Measurements from ENCODE around the gene ATP12A. TPM values are rescaled to one million over a fixed set of nuclear protein-coding genes. Genes with fewer than 3 reads are reported as not detected.

Gene ATP12A
- polyA plus RNA-seq, 3 donors, result not detected

GRCh38 chr13:24741016-24741662 is 60.9 kb downstream of the ATP12A start:
- Histone ChIP-seq H3K4me2 (replicated peaks; ENCODE audit: extremely low read depth, low read length, poor library complexity, severe bottlenecking) (no peak overlapping the region), H4K20me1 (ENCODE audit: insufficient read depth, low read length) (no peaks in the 10 kb centered on the region), H3K27me3 (ENCODE audit: control insufficient read depth in 2 of 2, insufficient read depth in 2 of 2, low read length in 2 of 2) (peaks cover 0 to 8% of the 10 kb centered on the region in 2 donors), H3K4me3 (replicated peaks in 1 of 3; ENCODE audit: low read depth in 2 of 3, low read length in 3 of 3) (no peak overlapping the region), H2AFZ (ENCODE audit: insufficient read depth, low read depth, low read length, poor library complexity, severe bottlenecking) (no peak overlapping the region), H3K9me3 (replicated peaks in 1 of 2; ENCODE audit: control insufficient read depth in 1 of 2, insufficient read depth in 1 of 2, low read length in 2 of 2) (no peaks in the 10 kb centered on the region), H3K36me3 (replicated peaks in 1 of 2; ENCODE audit: control insufficient read depth in 1 of 2, insufficient read depth in 2 of 2, low read length in 2 of 2) (no peaks in the 10 kb centered on the region), H3K79me2 (ENCODE audit: insufficient read depth, low read length) (no peaks in the 10 kb centered on the region), H3K9ac (ENCODE audit: insufficient read depth, low read length, poor library complexity, severe bottlenecking) (no peak overlapping the region), H3K27ac (ENCODE audit: low read depth in 1 of 2, low read length in 2 of 2) (no peak overlapping the region), H3K4me1 (ENCODE audit: control insufficient read depth in 1 of 2, insufficient read depth in 2 of 2, low read length in 2 of 2) (no peaks in the 10 kb centered on the region)
- Mint-ChIP-seq H3K27me3 (ENCODE audit: low read depth in 3 of 3) (peaks cover 16 to 21% (median 20%) of the 10 kb centered on the region in 3 donors), H3K27ac (no peak overlapping the region), H3K9me3 (no peaks in the 10 kb centered on the region), H3K4me3 (no peak overlapping the region), H3K36me3 (no peaks in the 10 kb centered on the region), H3K4me1 (peaks cover under 1% of the 10 kb centered on the region)
- intact Hi-C loops (cut with micrococcal nuclease), result no loop called here
- no peak for DNase-seq
- 100% methylated on average over 3 of the region's 11 CpGs for WGBS (ENCODE audit: insufficient coverage)
- TF ChIP-seq CTCF (IDR thresholded peaks at IDR 0.05), result no peak

- intact Hi-C loops (cut with micrococcal nuclease), result no loop called here
- Mint-ChIP-seq H3K9me3 (peaks cover 0 to 2% (median 0%) of the 10 kb centered on the region in 7 donors), H3K4me3 (no peak overlapping the region), H3K27me3 (ENCODE audit: low read depth in 3 of 3) (peaks cover 20 to 28% (median 27%) of the 10 kb centered on the region in 3 donors), H3K4me1 (peaks cover 3% of the 10 kb centered on the region), H3K36me3 (no peaks in the 10 kb centered on the region), H3K27ac (no peak overlapping the region)
- Histone ChIP-seq H3K4me3 (replicated peaks in 1 of 3; ENCODE audit: low read depth in 2 of 3, low read length in 3 of 3) (no peak overlapping the region), H3K9ac (ENCODE audit: insufficient read depth, low read length, poor library complexity, severe bottlenecking) (no peak overlapping the region), H3K9me3 (replicated peaks in 1 of 2; ENCODE audit: control insufficient read depth in 1 of 2, insufficient read depth in 1 of 2, low read length in 2 of 2) (peaks cover 0 to 4% of the 10 kb centered on the region in 2 donors), H2AFZ (ENCODE audit: insufficient read depth, low read depth, low read length, poor library complexity, severe bottlenecking) (no peak overlapping the region), H3K36me3 (replicated peaks in 1 of 2; ENCODE audit: control insufficient read depth in 1 of 2, insufficient read depth in 2 of 2, low read length in 2 of 2) (no peaks in the 10 kb centered on the region), H3K4me1 (ENCODE audit: control insufficient read depth in 1 of 2, insufficient read depth in 2 of 2, low read length in 2 of 2) (no peaks in the 10 kb centered on the region), H4K20me1 (ENCODE audit: insufficient read depth, low read length) (no peaks in the 10 kb centered on the region), H3K4me2 (replicated peaks; ENCODE audit: extremely low read depth, low read length, poor library complexity, severe bottlenecking) (no peak overlapping the region), H3K27ac (ENCODE audit: low read depth in 1 of 2, low read length in 2 of 2) (no peak overlapping the region), H3K27me3 (ENCODE audit: control insufficient read depth in 2 of 2, insufficient read depth in 2 of 2, low read length in 2 of 2) (peaks cover under 1 to 13% of the 10 kb centered on the region in 2 donors), H3K79me2 (ENCODE audit: insufficient read depth, low read length) (no peaks in the 10 kb centered on the region)
- DNase-seq, result no peak
- 88% methylated on average over 7 of the region's 8 CpGs for WGBS (ENCODE audit: insufficient coverage)
- TF ChIP-seq CTCF (IDR thresholded peaks at IDR 0.05), result no peak
Measured at GRCh38 chr13:24741791-24742190, 61.6 kb downstream of the ATP12A start.

Measured in CD14-positive monocyte (primary cell).